HG02840 (cell line): ENCODE results near the gene PATJ.
A peak's percentile ranks its signal among the peaks of the same experiment; 100 is the strongest.
"Not testable (repeated sequence)": the region's sequence is repeated elsewhere in the genome, so short reads cannot be mapped to it uniquely, and the experiment has no call there.

Experiments used
- ATAC-seq: cut with Tn5 transposase; IDR thresholded peaks from one replicate; pipeline ENCODE4 v1.9.1; 2021; ENCODE audit warnings: mild to moderate bottlenecking, moderate library complexity, moderate number of reproducible peaks; ENCODE audit not compliant: unreplicated experiment, low FRiP score

Gene PATJ

GRCh38 chr1:61741711-61742619, at the start of gene PATJ:
Gene PATJ (plus strand): TSS chr1:61742480. CDS start chr1:61762893, 20,413 bp downstream.
- peak; percentile 66 for ATAC-seq

- ATAC-seq, result no peak
Observed at GRCh38 chr1:61699911-61700851, 42.1 kb upstream of the PATJ start.

- no peak for ATAC-seq
Observed at GRCh38 chr1:61708953-61709907, 33.0 kb upstream of the PATJ start.

GRCh38 chr1:61709908-61710289, 32.4 kb upstream of the PATJ start:
- ATAC-seq, result no peak

GRCh38 chr1:61711257-61711656, 31.0 kb upstream of the PATJ start:
- ATAC-seq, result not testable (repeated sequence)

- ATAC-seq, result no peak
Observed at GRCh38 chr1:61711969-61712368, 30.3 kb upstream of the PATJ start.

- not testable (repeated sequence) for ATAC-seq
Observed at GRCh38 chr1:61718996-61719663, 23.1 kb upstream of the PATJ start.

- no peak for ATAC-seq
Observed at GRCh38 chr1:61724506-61724812, 17.8 kb upstream of the PATJ start.

- peak; percentile 99 for ATAC-seq
Observed at GRCh38 chr1:61724813-61725694, 17.2 kb upstream of the PATJ start, which contains the start of gene TM2D1. Gene TM2D1 (minus strand): TSS chr1:61725141. CDS start chr1:61725120, 21 bp downstream.

GRCh38 chr1:61727544-61727943, 14.7 kb upstream of the PATJ start:
- no peak for ATAC-seq

GRCh38 chr1:61730679-61731078, 11.6 kb upstream of the PATJ start:
- ATAC-seq, result not testable (repeated sequence)

GRCh38 chr1:61732726-61733125, 9.6 kb upstream of the PATJ start:
- no peak for ATAC-seq

GRCh38 chr1:61740751-61741700, 1.3 kb upstream of the PATJ start:
- ATAC-seq, result no peak

GRCh38 chr1:61742620-61743430, 545 bp downstream of the PATJ start:
- peak; percentile 47 for ATAC-seq

- ATAC-seq, result no peak
Observed at GRCh38 chr1:61743431-61743705, 1.1 kb downstream of the PATJ start.

- no peak for ATAC-seq
Observed at GRCh38 chr1:61743716-61744580, 1.7 kb downstream of the PATJ start.
